Epithelial cell of proximal tubule (primary cell): ENCODE results near the gene UBE2F. TPM values are rescaled to one million over a fixed set of nuclear protein-coding genes. Genes with fewer than 3 reads are reported as not detected.

Experiments used
- DNase-seq: peaks from one replicate; pipeline ENCODE4 v3.0.0-alpha.2; 2011; ENCODE audit warnings: low read depth
- H3K4me3 ChIP-seq: 2 replicates; pipeline ENCODE4 v1.5.1; 2011; ENCODE audit warnings: low read depth, mild to moderate bottlenecking, low read length
- CTCF ChIP-seq: conservative IDR thresholded peaks from 2 replicates; pipeline ENCODE4 v1.5.1; 2012; ENCODE audit warnings: low read depth, mild to moderate bottlenecking, low read length
- total RNA-seq: library from RNA; depleted of rRNA; stranded (reverse); fragments of >200 nt; gene quantifications from 2 replicates; pipeline ENCODE4 v1.2.3, GENCODE V29; 2015

The UBE2F gene
- total RNA-seq, 1 donor from 2014 or later = 54.8 TPM

- TF ChIP-seq CTCF = no peak
- no peak for DNase-seq
- no peak overlapping the region for H3K4me3 ChIP-seq
Measured at GRCh38 chr2:238069021-238069709, 102.4 kb downstream of the UBE2F start.

GRCh38 chr2:238069877-238070276, 103.1 kb downstream of the UBE2F start:
- no peak for DNase-seq
- H3K4me3 ChIP-seq = no peak overlapping the region
- TF ChIP-seq CTCF = no peak

- no peak for TF ChIP-seq CTCF
- DNase-seq = no peak
Measured at GRCh38 chr2:238075397-238075796, 108.6 kb downstream of the UBE2F start.

GRCh38 chr2:238077292-238077691, 110.5 kb downstream of the UBE2F start:
- no peak for TF ChIP-seq CTCF
- H3K4me3 ChIP-seq = no peak overlapping the region
- DNase-seq = no peak

More at GRCh38 chr2:238075397-238075796, 108.6 kb downstream of the UBE2F start:
- no peak overlapping the region for H3K4me3 ChIP-seq

- no peak for DNase-seq
- TF ChIP-seq CTCF = no peak
- H3K4me3 ChIP-seq = no peak overlapping the region
Measured at GRCh38 chr2:238079874-238080327, 113.1 kb downstream of the UBE2F start.

- no peak for TF ChIP-seq CTCF
- no peak overlapping the region for H3K4me3 ChIP-seq
- DNase-seq = no peak
Measured at GRCh38 chr2:238080518-238080917, 113.7 kb downstream of the UBE2F start.

GRCh38 chr2:238081150-238081549, 114.3 kb downstream of the UBE2F start:
- no peak for DNase-seq
- H3K4me3 ChIP-seq = no peak overlapping the region
- TF ChIP-seq CTCF = no peak
